NCI-H345 treated with DMSO at 0.1 percent for 48 hours (cell line): Measurements from ENCODE around the gene GPR132.
"Not testable (repeated sequence)": the region's sequence is repeated elsewhere in the genome, so short reads cannot be mapped to it uniquely, and the experiment has no call there.

ENCODE experiments used
- DNase-seq: peaks from one replicate; lab custom pipeline; 2025; ENCODE audit not compliant: unreplicated experiment; lab: John Stamatoyannopoulos, UW

The GPR132 gene

DNA sequence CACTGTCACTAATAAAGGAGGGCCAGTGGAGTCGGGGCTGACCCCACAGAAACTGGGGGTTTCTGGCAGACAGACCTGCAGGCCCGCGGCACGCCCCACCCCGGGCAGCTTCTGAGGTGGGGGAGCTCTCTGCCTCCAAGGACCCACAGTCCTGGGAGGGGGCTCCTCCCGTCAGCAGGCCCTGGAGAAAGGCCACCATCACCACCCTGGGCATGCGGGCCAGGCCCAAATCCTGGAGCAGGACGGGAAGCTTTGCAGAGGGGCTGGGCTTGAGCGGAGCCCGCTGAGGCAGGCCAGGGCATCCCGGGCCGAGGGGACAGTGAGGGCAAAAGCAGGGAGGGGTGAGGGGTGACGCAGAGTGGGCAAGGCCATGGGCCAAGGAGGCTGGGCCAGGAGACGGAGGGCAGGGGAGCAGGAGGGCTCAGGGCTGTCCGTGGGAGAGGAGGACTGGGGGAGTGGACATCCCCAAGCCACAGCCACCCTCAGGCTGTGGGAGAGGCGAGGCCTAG, 11.1 kb upstream of the GPR132 start:
- no peak for DNase-seq

- peak; percentile 41 for DNase-seq
These were observed 10.4 kb upstream of the GPR132 start for GRCh38 chr14:105075379-105076295.

- peak; percentile 77 for DNase-seq
These were observed 9.4 kb upstream of the GPR132 start for GRCh38 chr14:105074601-105075053.

DNA sequence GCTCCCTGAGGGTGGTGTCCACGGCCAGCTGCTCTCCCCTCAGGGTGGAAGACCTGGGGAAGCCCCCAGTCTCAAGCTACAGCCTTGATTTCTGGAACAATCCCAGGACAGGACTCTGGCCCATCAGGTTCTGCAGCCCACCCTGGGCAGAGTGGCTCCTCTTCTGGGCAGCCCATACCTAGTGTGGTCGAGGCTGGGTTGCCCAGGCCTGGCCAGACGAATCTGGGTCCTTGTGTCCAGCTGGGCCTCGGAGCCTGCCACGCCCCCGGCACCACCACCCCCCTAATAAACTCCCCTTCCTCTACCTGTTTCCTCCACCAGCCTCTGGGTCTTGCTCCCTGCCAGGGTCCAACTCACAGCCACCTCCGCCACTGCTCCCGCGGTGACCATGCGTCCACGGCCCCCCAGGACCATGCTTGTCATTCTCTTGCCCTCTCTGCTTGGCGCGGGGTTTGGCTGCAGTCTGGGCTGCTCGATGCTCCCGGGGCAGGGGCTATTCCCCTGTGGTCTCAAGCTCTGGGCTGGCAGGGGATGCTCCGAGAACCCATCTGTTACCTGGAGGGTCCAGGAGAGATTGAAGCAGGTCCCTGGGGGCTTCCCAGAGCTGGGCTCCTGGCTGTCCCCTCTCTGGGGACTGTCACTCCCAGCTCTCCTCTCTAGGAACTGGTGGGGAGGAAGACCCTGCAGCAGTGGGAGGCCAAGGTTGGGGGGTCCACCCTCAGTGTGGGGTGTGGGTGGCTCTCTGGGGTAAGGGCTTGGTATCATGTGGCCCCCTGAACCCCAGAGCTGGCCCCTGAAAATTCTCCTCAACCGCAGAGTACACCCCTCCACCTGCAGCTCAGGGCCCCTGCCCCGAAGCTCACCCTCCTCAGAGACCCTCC, 8.7 kb upstream of the GPR132 start:
- DNase-seq, result no peak

DNA sequence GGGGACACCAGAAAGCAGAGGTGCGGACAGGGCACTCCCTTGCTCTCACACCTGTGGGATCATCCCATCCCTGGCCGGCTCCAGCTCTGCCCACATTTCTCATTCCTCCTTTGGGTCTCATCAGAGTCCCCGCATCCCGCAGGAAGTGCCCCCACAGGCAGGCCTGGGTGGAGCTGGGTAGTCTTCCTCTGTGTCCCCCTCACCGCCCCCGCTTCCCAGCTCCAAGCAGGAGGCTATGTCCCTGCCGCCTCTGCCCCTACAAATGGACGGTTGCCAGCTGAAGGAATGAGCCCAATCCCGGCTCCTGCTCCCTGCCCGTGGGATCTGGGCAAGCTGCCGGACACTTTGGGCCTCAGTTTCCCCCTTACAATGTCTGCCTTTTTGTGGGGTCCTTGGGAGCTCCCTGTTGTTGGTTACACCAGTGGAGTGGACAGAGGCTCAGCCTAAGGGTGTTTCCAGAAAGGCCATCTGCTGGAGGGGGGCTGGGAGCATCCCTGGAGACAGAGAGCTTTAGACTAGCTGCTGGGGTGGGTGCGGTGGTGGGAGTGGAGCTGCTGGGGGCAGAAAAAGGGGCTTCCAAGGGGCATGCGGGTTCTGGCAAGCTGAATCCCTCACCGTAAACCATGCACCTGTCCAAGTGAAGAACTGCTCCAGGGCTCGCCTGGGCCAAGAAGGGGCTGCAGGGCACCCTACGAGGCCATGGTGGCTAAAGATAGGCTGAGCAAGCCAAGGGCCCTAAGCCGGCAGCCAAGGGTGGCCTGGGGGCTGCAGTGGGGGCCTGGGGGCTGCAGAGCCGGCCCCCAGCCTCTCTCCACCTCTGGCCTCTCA, 7.9 kb upstream of the GPR132 start:
- no peak for DNase-seq

- DNase-seq, result no peak
These were observed 7.2 kb upstream of the GPR132 start for GRCh38 chr14:105072381-105072861.

DNA sequence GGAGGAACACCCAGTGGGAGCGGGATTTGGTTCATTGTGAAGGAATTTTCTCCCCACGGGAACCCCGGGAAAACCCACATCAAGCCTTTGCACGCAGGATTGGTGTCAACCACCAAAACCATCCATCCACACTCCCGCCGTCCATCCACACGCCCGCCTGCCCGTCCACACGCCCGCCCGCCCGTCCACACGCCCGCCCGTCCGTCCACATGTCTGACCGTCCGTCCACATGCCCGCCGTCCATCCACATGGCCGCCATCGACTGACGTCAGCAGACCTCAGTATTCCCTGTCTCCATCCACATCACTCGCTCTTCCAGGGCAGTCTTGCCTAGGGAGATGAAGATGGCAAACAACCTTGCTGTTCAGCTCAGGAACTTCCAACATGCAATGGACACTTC, 6.7 kb upstream of the GPR132 start:
- no peak for DNase-seq

- no peak for DNase-seq
These were observed 6.1 kb upstream of the GPR132 start for GRCh38 chr14:105071326-105071725.

DNA sequence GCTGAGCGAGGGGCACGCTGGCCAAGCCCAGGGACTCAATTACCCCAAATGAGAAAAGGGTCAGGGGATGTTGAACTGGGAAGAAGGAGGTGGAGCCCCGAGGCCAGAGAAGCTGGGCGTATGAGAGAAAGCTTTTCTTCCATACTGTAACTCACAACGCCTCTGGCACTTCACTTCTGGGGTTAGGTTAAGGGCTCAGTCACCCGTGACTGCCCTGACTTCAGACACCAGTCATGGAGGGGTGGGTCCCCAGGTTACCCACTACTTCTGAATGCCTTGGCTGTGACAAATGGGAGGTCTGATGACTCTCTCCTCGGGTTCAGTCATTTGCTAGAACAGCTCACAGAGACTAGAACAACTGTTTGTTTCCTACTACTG, 5.5 kb upstream of the GPR132 start:
- no peak for DNase-seq

- no peak for DNase-seq
These were observed 4.9 kb upstream of the GPR132 start for GRCh38 chr14:105069871-105070759.

DNA sequence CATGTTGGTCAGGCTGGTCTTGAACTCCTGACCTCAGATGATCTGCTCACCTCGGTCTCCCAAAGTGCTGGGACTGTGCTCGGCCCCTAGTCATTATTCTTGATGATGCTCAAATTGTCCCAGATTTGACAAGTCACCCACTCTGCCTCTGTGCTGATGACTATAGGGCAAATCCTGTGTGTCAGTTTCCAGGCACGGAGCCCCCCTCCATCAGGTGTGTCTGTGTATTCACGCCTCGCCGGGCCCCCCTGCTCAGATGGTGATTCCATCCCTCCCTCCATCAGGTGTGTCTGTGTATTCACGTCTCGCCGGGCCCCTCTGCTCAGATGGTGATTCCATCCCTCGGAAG, 4.3 kb upstream of the GPR132 start:
- no peak for DNase-seq

- DNase-seq, result no peak
These were observed 3.6 kb upstream of the GPR132 start for GRCh38 chr14:105068818-105069217.

DNA sequence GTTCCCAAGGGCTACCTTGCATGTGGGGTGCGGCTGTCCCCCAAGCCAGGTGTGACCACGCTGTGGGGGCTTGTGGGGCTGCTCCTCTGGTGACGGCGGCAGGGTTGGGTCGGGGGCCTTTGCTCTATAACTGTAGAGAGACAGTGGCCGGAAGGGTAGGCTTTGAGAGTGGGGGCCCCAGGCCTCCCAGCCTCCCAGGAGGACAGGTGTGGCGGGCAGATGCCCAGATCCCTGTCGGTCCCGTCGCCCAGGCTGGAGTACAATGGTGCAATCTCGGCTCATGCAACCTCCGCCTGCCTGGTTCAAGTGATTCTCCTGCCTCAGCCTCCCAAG, 2.7 kb upstream of the GPR132 start:
- no peak for DNase-seq

DNA sequence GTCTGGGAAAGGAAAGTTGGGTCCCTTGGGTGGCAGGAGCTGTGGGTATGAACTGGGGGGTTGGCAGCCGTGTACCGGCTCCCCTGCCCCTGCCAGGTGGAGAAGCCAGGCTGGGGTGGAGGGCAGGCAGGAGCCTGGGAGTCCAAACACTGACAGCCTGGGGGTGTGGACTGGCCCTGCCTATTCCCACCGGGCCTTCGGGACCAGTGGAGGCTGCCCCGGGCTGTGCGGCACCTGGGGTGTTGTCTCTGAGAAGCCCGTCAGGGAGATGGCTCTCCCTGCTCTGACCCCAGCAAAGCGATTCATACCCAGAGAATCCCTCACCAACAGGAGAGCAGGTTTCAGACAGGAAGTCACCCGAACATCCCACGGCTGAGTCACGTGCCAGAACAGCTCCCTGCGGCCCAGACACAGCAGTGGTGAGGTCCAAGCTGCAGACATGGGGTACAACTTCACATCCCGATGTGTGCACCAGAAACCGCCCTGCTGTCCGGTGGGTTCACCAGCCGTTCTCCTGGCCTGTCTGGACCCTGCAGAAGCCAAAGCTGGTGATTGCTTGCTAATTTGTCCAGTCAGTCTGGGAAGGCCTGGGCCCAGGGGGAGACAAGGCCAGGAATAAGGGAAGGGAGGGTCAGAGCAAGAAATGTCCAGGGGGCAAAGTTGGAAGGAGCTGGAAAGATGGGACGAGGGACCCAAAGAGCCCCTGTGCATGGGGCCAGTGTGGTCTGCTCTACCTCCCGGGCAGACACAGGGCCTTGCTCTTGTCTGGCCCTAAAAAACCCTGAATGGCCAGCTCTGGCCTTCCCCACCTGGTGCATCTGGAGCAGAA, 2.1 kb upstream of the GPR132 start:
- no peak for DNase-seq

GRCh38 chr14:105066240-105067071, 1.2 kb upstream of the GPR132 start:
- DNase-seq, result no peak

DNA sequence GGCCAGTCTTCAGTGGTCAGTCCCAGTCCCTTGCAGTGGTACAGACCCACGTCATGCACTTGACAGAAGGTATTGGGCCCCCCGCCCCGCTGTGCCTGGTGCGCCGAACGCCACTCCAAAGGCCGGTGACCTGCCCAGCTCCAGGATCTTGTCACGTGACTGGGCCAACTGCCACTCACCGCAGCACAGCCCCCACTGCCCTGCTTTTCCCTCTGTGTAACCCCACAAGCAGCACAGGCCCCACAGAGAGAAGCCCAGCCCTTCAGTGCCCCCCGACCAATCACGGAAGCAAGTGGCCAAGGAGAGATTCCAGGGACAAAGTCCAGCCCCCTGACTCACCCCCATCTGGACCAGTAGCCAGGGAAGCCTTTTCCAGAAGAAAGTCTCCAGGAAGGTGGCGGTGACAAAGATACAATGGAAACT, 498 bp downstream of the GPR132 start:
- DNase-seq, result no peak

DNA sequence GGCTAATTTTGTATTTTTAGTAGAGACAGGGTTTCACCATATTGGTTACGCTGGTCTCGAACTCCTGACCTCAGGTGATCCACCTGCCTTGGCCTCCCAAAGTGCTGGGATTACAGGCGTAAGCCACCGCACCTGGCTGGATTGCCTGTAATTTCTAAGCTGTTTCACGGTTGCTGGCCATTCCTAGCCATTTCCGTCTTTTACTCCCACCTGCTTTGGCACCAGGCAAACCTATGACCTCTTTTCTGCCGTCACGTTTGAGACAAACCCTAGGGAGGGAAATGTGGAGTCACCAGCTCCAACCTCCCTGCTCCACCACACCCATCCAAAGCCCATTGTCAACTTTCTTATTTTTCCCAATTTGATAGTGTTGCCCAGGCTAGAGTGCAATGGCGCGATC, 1.2 kb downstream of the GPR132 start:
- no peak for DNase-seq

GRCh38 chr14:105063506-105063905, 1.7 kb downstream of the GPR132 start:
- not testable (repeated sequence) for DNase-seq
